NCI-H510A (cell line): ENCODE data around the gene PRM1.
A peak's percentile ranks its signal among the peaks of the same experiment; 100 is the strongest.

Experiments used
- DNase-seq: peaks from one replicate; lab custom pipeline; 2025; lab: John Stamatoyannopoulos, UW

Gene PRM1

GRCh38 chr16:11272921-11273720 lies 8.0 kb downstream of the PRM1 start, which contains the start of gene PRM3:
Gene PRM3 (minus strand): TSS chr16:11273629. CDS start chr16:11273595, 34 bp downstream.
- DNase-seq = no peak

- no peak for DNase-seq
These were observed 8.6 kb downstream of the PRM1 start for GRCh38 chr16:11272484-11272883.

GRCh38 chr16:11271610-11272009 lies 9.5 kb downstream of the PRM1 start:
- DNase-seq = no peak

GRCh38 chr16:11270602-11271162 lies 10.4 kb downstream of the PRM1 start:
- no peak for DNase-seq

- DNase-seq = no peak
These were observed 12.2 kb downstream of the PRM1 start, which contains the start of gene TNP2 for GRCh38 chr16:11268921-11269375. Gene TNP2 (minus strand): TSS chr16:11269325. CDS start chr16:11269262, 63 bp downstream.

GRCh38 chr16:11265124-11265523 lies 16.0 kb downstream of the PRM1 start:
- no peak for DNase-seq

- DNase-seq = no peak
These were observed 16.8 kb downstream of the PRM1 start for GRCh38 chr16:11264155-11264832.

GRCh38 chr16:11263737-11264136 lies 17.4 kb downstream of the PRM1 start:
- no peak for DNase-seq

GRCh38 chr16:11262915-11263314 lies 18.2 kb downstream of the PRM1 start:
- no peak for DNase-seq

- no peak for DNase-seq
These were observed 20.5 kb downstream of the PRM1 start for GRCh38 chr16:11260596-11260966.

GRCh38 chr16:11259655-11260595 lies 21.2 kb downstream of the PRM1 start:
- no peak for DNase-seq

GRCh38 chr16:11258553-11259492 lies 22.3 kb downstream of the PRM1 start:
- no peak for DNase-seq

- peak; percentile 43 for DNase-seq
These were observed 23.8 kb downstream of the PRM1 start for GRCh38 chr16:11257131-11257938.

- DNase-seq = peak; percentile 28
These were observed 24.4 kb downstream of the PRM1 start for GRCh38 chr16:11256661-11257130.

- DNase-seq = peak; percentile 50
These were observed 25.1 kb downstream of the PRM1 start, which contains the start of gene SOCS1 for GRCh38 chr16:11255737-11256660. Gene SOCS1 (minus strand): TSS chr16:11256204. CDS start chr16:11255478, 726 bp downstream.

- peak; percentile 10 for DNase-seq
These were observed 26.0 kb downstream of the PRM1 start for GRCh38 chr16:11254913-11255736.
